SK-N-MC (cell line): Measurements from ENCODE around the gene CCDC78.

Experiments
- EZH2 ChIP-seq: fragments of 200-600 bp; sonication (generic); IDR thresholded peaks from one replicate; pipeline ENCODE4 v1.6.1; 2017; ENCODE audit warnings: antibody characterized with exemption
- FOXP2 ChIP-seq: optimal IDR thresholded peaks from 2 replicates; pipeline ENCODE3; 2011; ENCODE audit warnings: mild to moderate bottlenecking, moderate library complexity; ENCODE audit not compliant: insufficient read depth; ENCODE audit errors: extremely low read length, control extremely low read depth
- POLR2AphosphoS5 ChIP-seq: IDR thresholded peaks from 2 replicates; pipeline ENCODE4 v1.6.1; 2012; ENCODE audit warnings: mild to moderate bottlenecking, low read depth, low read length, borderline replicate concordance

DNA sequence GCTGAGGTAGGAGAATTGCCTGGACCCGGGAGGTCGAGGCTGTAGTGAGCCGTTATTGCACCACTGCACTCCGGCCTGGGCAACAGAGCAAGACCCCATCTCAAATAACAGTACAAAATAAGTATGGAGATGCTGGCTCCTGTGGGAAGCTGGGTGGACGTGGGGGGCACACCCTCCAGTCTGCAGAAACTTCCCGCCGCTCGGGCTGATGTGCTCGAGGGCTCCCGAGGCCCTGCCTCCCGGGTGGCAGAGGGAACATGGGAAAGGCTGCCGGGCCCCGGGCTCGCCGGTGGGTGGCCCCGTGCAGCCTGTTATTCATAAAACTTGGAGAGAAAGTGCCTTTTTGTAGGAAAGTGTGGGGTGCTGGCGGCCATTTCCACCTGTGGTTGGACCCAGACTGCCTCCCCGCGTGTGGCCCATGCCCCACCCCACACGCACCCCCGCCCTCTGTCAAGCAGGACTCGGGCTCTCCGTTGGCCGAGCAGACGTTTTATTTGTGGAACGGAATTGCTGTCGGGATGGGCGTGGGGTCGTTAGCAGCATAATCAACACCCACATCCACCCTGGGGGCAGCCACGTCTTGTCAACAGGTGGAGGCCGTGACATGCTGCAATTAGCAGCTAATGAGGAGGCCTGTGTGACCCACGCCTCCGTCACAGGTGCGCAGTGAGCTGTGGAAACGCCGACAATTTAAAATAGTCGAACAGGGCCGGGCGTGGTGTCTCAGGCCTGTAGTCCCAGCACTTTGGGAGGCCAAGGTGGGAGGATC lies 21.9 kb upstream of the CCDC78 start:
- TF ChIP-seq POLR2AphosphoS5 (no peak), EZH2 (no peak), FOXP2 (no peak)
